Measurements from ENCODE around the gene OPA3.
"Not testable (repeated sequence)": the region's sequence is repeated elsewhere in the genome, so short reads cannot be mapped to it uniquely, and the experiment has no call there.

OPA3 gene

DNA sequence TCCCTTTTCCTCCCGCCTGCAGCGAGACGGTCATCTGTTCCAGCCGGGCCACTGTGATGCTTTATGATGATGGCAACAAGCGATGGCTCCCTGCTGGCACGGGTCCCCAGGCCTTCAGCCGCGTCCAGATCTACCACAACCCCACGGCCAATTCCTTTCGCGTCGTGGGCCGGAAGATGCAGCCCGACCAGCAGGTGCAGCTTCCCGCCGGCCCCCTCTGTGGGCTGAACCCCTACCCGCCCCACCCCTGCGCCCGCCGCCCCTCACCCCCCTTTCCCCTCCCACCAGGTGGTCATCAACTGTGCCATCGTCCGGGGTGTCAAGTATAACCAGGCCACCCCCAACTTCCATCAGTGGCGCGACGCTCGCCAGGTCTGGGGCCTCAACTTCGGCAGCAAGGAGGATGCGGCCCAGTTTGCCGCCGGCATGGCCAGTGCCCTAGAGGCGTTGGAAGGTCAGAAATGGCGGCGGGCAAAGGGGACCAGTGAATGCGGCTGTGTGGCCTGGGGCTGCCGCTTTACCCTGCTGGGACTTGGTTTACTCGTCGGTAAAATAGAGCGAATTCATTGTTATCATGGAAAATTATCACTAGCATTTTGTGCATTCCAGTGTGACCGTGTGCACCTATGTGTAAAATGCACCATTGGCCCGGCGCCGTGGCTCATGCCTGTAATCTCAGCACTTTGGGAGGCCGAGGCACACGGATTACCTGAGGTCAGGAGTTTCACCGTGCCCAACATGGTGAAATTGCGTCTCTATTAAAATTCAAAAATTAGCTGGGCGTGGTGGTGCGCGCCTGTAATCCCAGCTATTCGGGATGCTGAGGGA lies 66.7 kb downstream of the OPA3 start:
- DNase-seq, result no peak

DNA sequence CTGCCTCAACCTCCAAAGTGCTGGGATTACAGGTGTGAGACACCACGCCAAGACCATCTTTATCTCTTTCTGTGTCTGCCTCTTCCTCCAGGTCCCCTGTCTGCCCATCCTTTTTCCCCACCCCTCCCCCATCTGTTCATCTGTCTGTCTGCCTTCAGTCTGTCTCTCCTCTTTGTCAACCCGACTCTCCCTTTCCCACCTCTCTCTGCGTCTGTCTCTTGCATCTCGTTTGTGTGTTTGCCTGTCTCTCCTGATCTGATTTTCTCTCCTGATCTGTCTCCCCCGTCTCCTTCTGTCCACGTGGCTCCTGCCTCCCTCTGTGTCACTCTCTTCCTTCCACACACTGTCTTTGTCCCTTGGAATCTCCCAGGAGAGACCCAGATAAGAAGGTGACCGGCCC lies 67.4 kb downstream of the OPA3 start:
- DNase-seq, result no peak

DNA sequence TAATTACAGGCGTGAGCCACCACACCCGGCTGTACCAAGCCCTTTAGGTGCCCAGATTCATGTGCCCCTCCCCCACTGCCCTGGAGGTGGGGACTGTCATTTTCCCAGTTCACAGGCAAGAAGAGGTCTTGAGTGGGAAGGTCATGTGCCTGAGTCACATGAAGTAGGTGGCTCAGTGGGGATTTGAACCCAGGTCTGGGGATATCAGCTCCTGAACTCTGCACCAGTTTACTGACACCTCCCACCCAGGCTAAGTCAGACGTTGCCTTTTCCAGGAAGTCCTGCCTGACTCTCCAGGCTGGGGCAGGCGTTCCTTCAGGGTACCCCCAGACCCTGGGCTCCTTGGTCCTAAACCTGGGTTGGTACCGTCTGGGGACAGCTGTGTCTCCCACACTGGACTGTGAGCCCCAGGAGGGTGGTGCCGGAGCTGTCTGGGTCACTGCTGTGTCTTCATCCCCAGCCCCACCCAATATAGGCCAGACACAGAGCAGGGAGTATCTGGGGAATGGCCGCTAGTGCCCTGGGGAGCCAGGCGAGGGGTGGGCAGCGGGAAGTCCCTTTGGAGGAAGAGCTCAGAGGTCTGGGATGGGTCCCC lies 68.7 kb downstream of the OPA3 start:
- no peak for DNase-seq

DNA sequence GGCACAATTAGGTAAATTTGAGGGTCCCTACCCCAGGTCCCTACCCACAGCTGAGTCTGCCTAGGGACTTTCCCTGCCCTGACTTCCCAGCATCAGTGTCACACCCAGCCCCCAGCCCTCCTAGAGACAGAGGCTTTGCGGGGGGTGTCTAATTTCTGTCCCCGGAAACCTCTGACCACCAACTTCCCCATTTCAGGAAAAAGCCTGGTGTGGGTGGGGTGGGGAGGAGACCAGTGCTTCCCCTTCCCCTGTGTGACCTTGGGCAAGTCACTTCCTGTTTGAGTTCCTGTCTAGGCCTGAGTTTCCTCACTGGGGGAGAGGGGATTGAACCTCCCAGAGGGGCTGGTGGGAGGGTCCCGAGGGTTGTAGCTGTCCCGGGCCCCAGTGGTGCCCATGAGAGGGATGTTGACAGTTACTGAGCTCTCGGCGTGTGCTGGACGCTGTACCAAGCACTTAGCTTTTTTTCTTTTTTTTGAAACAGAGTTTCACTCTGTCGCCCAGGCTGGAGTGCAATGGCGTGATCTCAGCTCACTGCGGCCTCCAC lies 69.4 kb downstream of the OPA3 start:
- DNase-seq, result no peak

DNA sequence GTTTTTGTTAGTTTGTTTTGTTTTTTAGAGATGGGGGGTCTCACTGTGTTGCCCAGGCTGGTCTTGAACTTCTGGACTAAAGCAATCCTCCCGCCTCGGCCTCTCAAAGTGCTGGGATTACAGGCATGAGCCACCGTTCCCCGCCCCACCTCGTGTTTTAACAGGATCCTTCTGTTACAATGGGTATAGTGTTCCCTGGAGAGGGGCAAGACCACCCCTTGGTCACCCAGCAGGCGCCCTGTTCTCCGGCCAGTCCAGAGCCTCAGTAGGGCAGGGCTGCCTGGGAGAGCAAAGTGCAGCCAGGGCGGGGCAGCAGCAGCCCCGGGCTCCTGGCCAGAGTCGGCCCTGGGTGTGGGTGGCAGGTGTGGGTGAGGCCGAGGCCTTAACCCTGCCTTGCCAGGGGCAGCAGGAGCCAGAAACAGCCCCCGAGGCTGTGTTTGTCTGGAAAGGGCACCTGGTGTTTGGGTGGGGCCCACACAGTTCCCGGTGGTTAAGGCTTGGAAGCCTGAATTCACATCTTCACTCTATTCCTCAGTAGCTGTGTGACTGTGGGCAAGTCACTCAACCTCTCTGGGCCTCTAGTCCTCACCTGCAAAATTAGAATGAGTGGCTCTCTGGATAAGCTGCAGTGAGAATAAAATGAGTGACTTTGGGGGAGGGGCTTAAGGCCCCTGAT lies 70.1 kb downstream of the OPA3 start:
- no peak for DNase-seq

DNA sequence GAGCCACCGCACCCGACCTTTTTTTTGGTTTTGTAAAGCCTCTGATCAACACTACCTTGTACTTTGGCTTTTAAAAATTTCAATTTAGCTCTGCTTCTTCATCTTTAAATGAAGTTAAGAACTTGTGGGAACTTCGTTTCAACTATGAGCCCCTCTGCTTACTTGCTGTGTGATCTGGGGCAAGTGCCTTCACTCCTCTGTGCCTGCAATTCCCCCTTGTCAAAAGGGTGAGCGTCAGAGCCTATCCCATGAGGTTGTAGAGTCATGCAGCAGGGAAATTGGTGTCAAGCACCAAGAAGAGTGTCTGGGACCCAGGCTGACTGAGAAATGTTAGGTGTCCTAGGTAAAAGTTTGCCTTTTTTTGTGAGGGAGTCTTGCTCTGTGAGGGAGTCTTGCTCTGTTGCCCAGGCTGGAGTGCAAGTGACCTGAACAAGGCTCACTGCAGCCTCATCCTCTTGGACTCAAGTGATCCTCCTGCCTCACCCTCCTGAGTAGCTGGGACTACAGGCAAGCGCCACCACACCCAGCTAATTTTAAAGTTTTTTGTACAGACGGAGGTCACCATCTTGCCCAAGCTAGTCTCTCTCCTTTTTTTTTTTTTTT lies 71.6 kb downstream of the OPA3 start:
- no peak for DNase-seq

DNA sequence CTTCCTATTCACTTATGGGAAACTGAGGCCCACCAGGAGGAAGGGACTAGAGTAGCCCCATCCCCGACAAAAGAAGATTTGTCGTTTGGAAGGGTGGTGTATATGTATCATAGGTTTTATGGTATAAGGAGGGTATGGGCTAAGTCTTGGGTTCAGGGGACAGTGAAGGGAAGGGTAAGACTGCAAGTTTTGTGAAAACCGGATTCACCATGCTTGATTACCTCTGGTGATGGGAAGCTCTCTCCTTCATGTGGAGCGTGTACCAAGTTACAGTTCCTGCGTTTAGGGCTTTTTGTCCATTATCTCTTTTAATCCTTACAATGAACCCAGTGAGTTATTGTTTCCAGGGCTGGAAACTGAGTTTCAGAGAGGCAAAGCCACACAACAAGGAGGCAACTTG lies 73.5 kb downstream of the OPA3 start:
- DNase-seq, result no peak

DNA sequence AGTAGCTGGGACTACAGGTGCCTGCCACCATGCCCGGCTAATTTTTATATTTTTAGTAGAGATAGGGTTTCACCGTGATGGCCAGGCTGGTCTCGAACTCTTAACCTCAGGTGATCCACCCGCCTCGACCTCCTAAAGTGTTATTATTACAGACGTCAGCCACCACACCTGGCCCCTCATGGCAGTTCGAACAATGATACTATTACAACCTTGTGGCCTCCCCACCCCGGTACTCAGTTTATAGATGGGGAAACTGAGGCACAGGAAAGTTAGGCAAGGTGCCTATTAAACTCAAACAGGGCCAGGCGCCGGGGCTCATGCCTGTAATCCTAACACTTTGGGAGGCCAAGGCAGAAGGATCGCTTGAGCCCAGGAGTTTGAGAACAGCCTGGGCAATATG lies 74.2 kb downstream of the OPA3 start:
- DNase-seq, result not testable (repeated sequence)

DNA sequence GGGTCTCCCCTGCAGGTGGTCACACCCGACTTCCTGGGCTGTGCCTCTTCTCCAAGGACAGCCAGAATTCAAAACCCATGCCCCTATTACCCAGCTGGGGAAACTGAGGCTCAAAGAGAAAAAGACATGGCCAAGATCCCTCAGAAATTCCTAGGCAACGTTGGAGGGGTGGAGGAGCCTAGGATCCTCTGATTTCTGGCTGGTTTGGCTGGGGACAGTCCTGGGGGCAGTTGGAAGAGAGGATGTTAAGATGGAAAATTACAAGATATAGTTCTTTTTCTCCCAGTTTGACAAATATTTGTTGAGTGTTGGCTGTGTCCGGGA lies 74.9 kb downstream of the OPA3 start:
- DNase-seq, result no peak

DNA sequence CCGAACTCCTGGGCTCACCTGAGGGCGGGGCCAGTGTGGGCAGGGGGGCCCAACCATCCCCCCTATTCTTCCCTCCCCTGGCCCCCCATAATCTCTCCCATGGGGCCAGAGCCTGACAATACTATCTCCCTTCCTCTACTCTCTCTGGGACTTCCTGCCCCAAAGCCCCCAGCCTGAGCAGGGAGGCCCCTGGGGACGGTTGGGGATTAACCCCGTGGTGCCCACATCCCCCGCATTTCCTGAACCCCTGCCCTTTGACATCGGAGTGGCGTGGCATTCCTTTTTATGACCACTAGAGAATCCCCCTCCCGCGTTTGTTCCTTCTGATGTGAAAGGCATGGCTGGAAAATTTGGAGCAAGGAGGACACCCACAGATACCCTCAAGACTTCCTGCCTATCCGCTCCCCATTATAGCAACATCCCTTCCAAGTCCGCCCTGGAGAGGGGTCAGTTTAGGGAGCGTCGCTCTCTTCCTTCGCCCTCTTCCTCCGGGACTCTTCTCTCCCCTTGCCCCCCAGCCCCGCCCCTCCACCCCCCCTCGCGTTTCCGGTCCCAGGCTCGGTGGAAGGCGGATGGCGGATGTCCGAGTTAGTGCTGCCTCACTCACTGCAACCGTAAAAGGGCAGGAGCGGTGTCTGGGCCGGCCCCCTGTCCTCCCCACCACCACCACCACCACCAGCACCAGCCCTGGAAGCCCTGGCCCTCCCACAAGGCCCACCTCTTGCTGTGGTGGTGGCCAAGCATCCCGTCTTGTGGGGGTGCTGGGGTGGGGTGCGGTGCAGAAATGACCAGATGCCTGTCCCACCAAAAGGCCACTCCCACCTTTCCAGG lies 75.5 kb downstream of the OPA3 start:
- no peak for DNase-seq

DNA sequence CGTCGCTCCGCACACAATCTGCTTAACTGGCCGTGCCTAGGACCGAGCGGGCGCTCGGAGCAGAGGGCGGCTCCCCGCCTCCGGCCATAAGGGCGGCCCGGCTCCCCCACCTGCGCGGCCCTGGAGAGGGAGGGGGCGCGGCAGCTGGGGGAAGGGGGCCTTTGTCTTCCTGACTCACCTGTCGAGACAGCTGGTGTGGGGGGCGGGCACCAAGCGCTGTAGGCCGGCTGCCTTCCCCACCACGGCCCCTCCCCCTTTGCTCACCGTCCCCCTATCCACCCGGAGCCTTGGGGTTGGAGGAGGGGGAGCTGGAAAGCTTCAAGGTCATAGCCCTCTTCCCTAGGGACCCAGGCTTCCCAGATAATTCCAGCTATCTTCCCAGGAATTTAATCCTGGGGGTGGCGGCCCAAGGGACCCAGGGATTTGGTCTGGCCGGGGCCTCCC lies 76.2 kb downstream of the OPA3 start:
- DNase-seq, result no peak

DNA sequence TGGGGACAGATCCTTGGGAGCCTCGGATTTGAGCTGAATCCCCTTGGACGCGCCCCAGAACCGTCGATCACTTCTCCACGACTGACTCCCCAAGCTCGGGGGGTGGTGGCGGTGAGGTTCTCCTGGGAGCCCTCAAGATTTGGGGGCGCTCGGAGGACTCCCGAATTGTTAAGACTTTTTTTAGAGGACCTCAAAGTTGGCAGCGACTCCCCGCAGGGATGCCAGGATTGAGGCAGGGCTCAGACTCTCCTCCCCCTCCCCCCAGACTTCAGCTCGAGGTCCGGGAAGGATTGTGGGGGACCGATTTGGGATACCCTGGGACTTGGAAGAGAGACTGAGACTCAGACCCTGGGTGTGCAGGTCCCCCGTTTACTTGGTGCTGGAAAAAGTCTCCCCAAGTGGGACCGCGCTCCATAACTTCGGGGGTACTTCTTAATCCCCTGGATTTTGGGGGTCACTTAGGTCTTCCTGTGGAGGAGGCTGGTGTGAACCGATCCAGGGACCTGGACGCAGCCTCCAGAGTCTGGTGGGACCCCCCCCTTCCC lies 76.7 kb downstream of the OPA3 start:
- no peak for DNase-seq

DNA sequence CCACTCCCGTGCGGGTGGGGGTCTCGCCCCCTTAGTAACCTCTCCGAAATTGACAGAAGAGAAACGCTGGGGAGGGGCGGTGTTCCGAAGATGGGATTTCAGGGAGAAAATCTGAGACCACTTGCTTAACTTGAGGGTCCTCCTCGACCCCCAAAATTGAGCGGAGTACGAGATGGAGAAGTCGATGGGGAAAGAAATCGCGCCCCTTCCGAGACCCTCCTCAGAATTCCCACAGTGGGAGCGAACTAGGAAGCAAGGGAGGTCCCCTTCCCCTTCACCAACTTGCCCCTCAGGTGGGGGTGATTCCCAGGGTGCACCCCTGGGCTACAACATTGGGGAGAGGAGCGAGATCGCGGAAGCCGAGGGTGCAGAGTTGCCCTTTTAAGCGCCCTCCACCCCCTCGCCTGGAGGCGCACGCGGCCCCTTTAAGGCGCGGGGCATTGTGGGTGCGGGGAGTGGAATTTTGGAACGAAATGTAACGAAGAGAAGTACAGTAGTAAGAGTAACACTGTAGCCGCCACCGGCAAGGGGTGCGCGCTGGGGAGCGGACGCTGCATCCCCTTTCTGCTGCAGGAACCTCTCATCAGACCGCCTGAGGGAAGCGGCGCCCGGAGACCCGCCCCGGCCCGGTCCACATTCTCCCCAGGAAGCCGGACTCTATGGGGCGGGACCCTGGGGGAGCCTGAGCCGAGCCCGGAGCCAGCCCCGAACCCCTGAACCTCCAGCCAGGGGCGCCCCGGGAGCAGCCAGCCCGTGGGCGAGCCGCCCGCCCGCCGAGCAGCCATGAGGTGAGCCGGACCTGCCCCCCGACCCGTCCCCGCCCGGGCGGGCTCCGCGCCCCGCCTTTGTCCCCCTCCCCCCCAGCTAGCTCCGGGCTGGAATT lies 77.4 kb downstream of the OPA3 start, which contains the start of gene VASP:
Gene VASP (plus strand): TSS at position 491 of the 883 bp plus-strand sequence. CDS start 293 bp downstream, at position 784.
- peak; percentile 82 for DNase-seq

DNA sequence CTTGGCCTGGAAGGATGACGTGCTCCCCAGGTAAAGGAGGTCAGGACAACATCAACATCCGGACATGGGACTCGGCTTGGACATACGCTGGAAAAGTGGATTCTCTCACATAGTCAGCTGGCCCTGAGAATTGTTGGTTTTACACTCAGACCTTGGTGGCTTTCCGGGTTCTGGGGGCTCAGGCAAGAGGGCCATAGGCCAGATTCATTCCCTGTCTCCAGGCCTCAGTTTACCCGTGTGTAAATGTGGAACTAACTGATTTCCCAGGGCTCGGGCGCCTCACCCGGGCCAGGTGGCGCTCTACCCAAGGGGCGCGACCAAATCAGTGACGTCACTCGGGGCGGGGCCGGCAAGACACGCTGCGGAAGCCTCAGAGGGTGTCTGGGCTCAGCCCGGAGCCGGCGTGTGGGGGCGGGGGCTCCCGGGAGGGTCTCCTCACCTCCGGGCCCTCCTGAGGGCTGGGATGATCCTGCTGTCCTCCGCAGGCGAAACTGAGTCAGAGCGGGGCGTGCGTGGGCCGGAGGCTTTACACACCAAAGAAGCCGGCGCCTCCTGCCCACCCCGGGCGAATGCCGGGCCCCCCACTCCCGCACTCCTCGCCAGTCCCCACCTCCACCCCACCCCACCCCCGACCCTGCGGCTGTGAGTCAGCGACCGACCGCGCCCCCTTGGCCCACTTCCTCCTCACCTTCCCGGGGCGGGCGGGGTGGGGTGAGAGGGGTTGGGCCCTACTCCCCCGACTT lies 78.2 kb downstream of the OPA3 start:
- peak; percentile 92 for DNase-seq

DNA sequence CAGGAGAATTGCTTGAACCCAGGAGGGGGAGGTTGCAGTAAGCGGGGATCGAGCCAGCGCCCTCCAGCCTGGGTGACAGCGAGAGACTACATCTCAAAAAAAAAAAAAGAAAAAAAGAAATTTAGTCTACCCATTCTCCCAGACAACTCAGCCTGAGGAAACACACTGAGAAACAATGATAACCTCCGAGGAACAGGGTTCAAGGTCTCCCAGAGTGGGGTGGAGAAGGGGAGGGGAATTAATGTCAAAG lies 78.7 kb downstream of the OPA3 start:
- no peak for DNase-seq

DNA sequence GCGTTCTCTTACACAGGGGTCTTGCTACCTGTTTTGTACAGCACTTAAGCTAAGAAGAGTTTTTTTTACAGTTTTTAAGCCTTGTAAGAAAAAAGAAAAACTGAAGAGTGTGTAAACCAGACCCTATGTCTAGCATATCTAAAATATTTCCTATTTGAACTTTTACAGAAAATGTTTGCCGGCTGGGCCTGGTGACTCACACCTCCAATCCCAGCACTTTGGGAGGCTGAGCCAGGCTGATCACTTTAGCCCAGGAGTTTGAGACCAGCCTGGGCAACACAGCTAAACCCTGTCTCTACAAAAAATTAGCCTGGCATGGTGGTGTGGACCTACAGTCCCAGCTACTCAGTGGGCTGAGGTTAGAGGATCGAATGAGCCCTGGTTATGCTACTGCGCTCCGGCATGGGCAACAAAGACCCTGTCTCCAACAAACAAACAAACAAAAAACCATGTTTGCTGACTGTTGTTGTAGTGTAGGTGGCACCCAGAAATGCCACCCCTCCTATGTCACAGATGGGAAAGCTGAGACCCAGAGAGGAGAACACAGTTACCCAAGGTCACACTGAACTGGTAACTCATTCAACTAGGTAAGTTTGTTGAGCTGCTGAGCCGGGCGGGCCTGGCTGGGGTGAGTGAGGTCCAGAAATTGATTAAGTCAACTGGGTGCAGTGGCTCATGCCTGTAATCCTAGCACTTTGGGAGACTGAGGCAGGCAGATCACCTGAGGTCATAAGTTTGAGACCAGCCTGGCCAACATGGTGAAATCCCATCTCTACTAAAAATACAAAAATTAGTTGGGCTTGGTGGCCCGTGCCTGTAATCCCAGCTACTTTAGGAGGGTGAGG lies 79.2 kb downstream of the OPA3 start:
- DNase-seq, result no peak

DNA sequence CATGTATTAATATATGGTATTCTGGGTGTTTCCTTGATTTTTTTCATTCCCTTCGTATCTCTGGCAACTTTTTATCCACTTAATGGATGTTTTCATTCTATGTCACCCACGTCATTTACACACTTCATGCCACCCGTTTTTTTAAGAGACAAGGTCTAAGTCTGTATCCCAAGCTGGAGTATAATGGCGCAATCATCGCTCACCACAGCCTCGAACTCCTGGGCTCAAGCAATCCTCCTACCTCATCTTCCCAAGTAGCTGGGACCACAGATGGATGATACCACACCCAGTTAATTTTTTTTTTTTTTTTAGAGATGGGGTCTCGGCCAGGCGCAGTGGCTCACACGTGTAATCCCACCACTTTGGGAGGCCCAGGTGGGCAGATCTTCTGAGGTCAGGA lies 80.7 kb downstream of the OPA3 start:
- no peak for DNase-seq

DNA sequence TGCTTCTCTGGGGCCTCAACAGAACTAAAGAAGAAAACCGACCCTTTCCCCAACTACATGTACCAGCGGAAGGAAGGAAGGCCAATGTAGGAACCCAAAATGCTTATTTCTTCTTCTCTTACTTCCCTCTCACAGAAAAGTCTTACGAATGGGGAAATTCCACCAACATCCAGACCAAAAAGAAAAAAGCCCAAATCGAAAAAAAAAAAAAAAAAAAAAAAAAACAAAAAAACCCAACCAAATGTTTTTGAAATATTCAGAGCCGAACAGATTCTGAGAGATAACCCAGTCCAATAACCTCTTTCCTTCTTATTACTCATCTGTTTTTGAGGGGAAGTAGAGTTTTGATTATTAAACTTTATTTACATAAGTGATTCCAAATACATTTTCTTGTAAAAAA lies 82.5 kb downstream of the OPA3 start:
- no peak for DNase-seq

DNA sequence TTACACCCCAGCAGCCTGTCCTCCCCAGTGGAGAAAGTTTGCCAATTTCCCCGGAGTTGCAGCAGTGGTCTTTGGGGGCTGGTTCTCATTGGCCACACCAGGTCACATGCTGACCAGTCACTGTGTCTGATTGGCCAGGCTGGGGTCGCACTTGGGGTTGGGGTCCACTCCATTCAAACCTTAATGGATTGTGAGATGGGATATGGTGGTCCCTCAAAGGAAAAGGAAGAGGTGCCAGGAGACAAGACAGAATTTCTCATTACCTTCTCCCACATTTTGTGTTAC lies 82.9 kb downstream of the OPA3 start:
- DNase-seq, result no peak

All from activated gamma-delta T cell (primary cell).